Measurements from ENCODE around the gene CRTC1. TPM values are rescaled to one million over a fixed set of nuclear protein-coding genes. Genes with fewer than 3 reads are reported as not detected.
"Not testable (repeated sequence)": the region's sequence is repeated elsewhere in the genome, so short reads cannot be mapped to it uniquely, and the experiment has no call there.

The CRTC1 gene
- total RNA-seq, 4 donors from 2014 or later: 4.1 to 6.3 (median 4.7) TPM

GRCh38 chr19:18718846-18719458 lies 35.5 kb downstream of the CRTC1 start:
- H3K27me3 ChIP-seq: no peaks in the 10 kb centered on the region
- H3K4me1 ChIP-seq: no peaks in the 10 kb centered on the region
- DNase-seq (ENCODE audit: low spot score in 2 of 2): no peak
- H3K4me3 ChIP-seq: no peak overlapping the region
- TF ChIP-seq POLR2AphosphoS5 (IDR thresholded peaks at IDR 0.05): no peak
- TF ChIP-seq CTCF (IDR thresholded peaks at IDR 0.05): no peak
- no peak for TF ChIP-seq POLR2A (IDR thresholded peaks at IDR 0.05)
- TF ChIP-seq EP300 (IDR thresholded peaks at IDR 0.05): no peak
- no peaks in the 10 kb centered on the region for H3K9me3 ChIP-seq
- H3K36me3 ChIP-seq: no peaks in the 10 kb centered on the region
- 81% methylated on average over 9 of the region's 16 CpGs for WGBS
- no peak overlapping the region for H3K27ac ChIP-seq

- no peaks in the 10 kb centered on the region for H3K4me1 ChIP-seq
- WGBS: 93% methylated on average over 15 of the region's 25 CpGs
- no peak for TF ChIP-seq CTCF (IDR thresholded peaks at IDR 0.05)
- no peak for TF ChIP-seq EP300 (IDR thresholded peaks at IDR 0.05)
- TF ChIP-seq POLR2AphosphoS5 (IDR thresholded peaks at IDR 0.05): no peak
- no peak for TF ChIP-seq POLR2A (IDR thresholded peaks at IDR 0.05)
Measured at GRCh38 chr19:18719541-18719940, 36.1 kb downstream of the CRTC1 start.

GRCh38 chr19:18723871-18724377 lies 40.4 kb downstream of the CRTC1 start:
- Histone ChIP-seq H3K4me3 (no peak overlapping the region), H3K27ac (no peak overlapping the region), H3K27me3 (no peaks in the 10 kb centered on the region), H3K36me3 (no peaks in the 10 kb centered on the region), H3K9me3 (no peaks in the 10 kb centered on the region), H3K4me1 (no peaks in the 10 kb centered on the region)
- 84% methylated on average over 21 of the region's 21 CpGs for WGBS
- DNase-seq (ENCODE audit: low spot score in 2 of 2): no peak
- TF ChIP-seq EP300 (IDR thresholded peaks at IDR 0.05) (no peak), POLR2A (IDR thresholded peaks at IDR 0.05) (no peak), POLR2AphosphoS5 (IDR thresholded peaks at IDR 0.05) (no peak), CTCF (IDR thresholded peaks at IDR 0.05) (no peak)

More at GRCh38 chr19:18719541-18719940, 36.1 kb downstream of the CRTC1 start:
- Histone ChIP-seq H3K27ac (no peak overlapping the region), H3K36me3 (no peaks in the 10 kb centered on the region), H3K4me3 (no peak overlapping the region), H3K9me3 (no peaks in the 10 kb centered on the region), H3K27me3 (no peaks in the 10 kb centered on the region)
- DNase-seq (ENCODE audit: low spot score in 2 of 2): no peak

- Histone ChIP-seq H3K27ac (no peak overlapping the region), H3K27me3 (no peaks in the 10 kb centered on the region), H3K9me3 (no peaks in the 10 kb centered on the region), H3K4me1 (no peaks in the 10 kb centered on the region), H3K36me3 (no peaks in the 10 kb centered on the region), H3K4me3 (no peak overlapping the region)
- 85% methylated on average over 20 of the region's 30 CpGs for WGBS
- TF ChIP-seq CTCF (IDR thresholded peaks at IDR 0.05) (no peak), EP300 (IDR thresholded peaks at IDR 0.05) (no peak), POLR2A (IDR thresholded peaks at IDR 0.05) (no peak), POLR2AphosphoS5 (IDR thresholded peaks at IDR 0.05) (no peak)
- no peak for DNase-seq (ENCODE audit: low spot score in 2 of 2)
Measured at GRCh38 chr19:18725841-18726770, 42.6 kb downstream of the CRTC1 start.

GRCh38 chr19:18726846-18727245 lies 43.4 kb downstream of the CRTC1 start:
- 82% methylated on average over 6 of the region's 6 CpGs for WGBS
- H3K27me3 ChIP-seq: no peaks in the 10 kb centered on the region

GRCh38 chr19:18727602-18728001 lies 44.1 kb downstream of the CRTC1 start:
- not testable (repeated sequence) for DNase-seq (ENCODE audit: low spot score in 2 of 2); H3K4me1 ChIP-seq; H3K4me3 ChIP-seq; H3K9me3 ChIP-seq; H3K27me3 ChIP-seq; H3K36me3 ChIP-seq; H3K27ac ChIP-seq
- 97% methylated on average over 6 of the region's 6 CpGs for WGBS

More at GRCh38 chr19:18726846-18727245, 43.4 kb downstream of the CRTC1 start:
- Histone ChIP-seq H3K4me3 (no peak overlapping the region), H3K36me3 (no peaks in the 10 kb centered on the region), H3K27ac (no peak overlapping the region), H3K9me3 (no peaks in the 10 kb centered on the region), H3K4me1 (no peaks in the 10 kb centered on the region)
- DNase-seq (ENCODE audit: low spot score in 2 of 2): no peak
- no peak for TF ChIP-seq CTCF (IDR thresholded peaks at IDR 0.05)
- no peak for TF ChIP-seq POLR2AphosphoS5 (IDR thresholded peaks at IDR 0.05)
- no peak for TF ChIP-seq EP300 (IDR thresholded peaks at IDR 0.05)
- no peak for TF ChIP-seq POLR2A (IDR thresholded peaks at IDR 0.05)
